AG10803 (cell line): ENCODE data around the gene GP9.

ENCODE experiments used
- DNase-seq: peaks from one replicate; pipeline ENCODE4 v3.0.0; 2010; ENCODE audit warnings: low read depth
- H3K4me3 ChIP-seq: 2 replicates; pipeline ENCODE4 v1.5.1; 2011; ENCODE audit warnings: mild to moderate bottlenecking, low read length, control low read depth
- TF ChIP-seq, protein P1 (sequence below): conservative IDR thresholded peaks from 2 replicates; pipeline ENCODE4 v1.5.1; 2011; ENCODE audit warnings: mild to moderate bottlenecking, low read length, control low read depth, inconsistent platforms

The GP9 gene

GRCh38 chr3:129050556-129051295 is 9.9 kb upstream of the GP9 start:
- TF ChIP-seq, protein P1, sequence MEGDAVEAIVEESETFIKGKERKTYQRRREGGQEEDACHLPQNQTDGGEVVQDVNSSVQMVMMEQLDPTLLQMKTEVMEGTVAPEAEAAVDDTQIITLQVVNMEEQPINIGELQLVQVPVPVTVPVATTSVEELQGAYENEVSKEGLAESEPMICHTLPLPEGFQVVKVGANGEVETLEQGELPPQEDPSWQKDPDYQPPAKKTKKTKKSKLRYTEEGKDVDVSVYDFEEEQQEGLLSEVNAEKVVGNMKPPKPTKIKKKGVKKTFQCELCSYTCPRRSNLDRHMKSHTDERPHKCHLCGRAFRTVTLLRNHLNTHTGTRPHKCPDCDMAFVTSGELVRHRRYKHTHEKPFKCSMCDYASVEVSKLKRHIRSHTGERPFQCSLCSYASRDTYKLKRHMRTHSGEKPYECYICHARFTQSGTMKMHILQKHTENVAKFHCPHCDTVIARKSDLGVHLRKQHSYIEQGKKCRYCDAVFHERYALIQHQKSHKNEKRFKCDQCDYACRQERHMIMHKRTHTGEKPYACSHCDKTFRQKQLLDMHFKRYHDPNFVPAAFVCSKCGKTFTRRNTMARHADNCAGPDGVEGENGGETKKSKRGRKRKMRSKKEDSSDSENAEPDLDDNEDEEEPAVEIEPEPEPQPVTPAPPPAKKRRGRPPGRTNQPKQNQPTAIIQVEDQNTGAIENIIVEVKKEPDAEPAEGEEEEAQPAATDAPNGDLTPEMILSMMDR = no peak

GRCh38 chr3:129051871-129052340 is 8.7 kb upstream of the GP9 start:
- DNase-seq = no peak
- H3K4me3 ChIP-seq = no peak overlapping the region
- TF ChIP-seq, protein P1 = no peak

More at GRCh38 chr3:129050556-129051295, 9.9 kb upstream of the GP9 start:
- H3K4me3 ChIP-seq = no peak overlapping the region
- no peak for DNase-seq

GRCh38 chr3:129052675-129053074 is 7.9 kb upstream of the GP9 start:
- no peak overlapping the region for H3K4me3 ChIP-seq
- no peak for DNase-seq
- TF ChIP-seq, protein P1 = no peak

DNA sequence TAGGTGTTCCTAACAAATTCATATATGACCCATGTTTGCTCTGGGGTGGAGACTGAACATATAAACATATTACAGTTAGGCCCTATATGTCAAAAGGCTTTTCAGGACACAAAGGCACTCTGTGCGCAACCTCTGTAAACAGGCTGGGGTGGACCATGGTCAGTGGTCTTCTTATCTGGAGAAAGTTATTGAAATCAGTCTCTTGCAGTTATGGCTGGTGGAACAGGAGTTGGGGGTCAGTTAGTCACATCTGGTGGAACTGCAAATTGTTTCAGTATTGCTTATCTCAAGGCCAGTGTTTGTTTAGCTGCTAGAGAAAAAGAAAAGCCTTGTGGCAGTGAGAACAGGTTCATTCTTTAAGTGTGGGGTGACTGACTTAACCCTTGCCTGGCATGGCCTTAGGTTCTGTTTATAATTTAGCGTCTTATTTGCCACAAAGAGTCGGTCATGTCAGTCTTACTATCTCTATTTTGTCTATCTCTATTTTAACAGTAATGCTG is 5.9 kb upstream of the GP9 start:
- no peak overlapping the region for H3K4me3 ChIP-seq
- TF ChIP-seq, protein P1 = no peak
- DNase-seq = no peak

DNA sequence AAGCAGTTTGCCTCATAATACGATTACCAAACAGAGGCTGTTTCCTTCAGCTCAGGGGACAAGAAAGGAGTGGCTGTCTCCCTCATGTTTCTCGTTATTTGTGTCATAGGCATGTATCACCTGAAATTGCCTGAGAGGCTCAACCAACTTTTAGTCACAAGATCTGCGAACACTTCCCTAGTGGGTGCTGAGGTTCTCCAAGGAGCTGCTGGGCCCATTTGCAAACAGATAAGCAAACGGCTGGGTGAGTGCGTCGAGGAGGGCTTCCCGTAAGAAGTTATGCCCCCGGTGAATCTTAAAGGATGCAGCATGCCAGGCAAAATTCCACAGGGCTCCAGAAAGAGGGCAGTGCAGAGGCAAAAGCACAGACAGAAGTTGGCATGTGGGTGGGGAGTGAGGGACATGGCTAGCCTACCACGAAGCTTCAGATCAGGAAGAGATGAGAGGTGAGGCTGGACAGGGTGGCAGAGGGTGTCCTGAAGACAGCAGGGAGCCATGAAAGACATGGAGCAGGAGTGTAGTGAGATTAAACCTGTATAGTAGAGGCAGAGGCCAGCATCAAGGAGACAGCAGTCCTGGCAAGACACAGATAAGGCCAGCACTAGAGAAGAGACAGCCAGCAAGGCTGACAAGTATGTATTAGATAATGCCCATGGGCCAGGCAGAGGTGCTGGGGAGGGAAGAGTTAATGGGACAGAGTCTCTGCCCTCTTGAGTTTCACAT is 4.0 kb upstream of the GP9 start:
- no peak for DNase-seq
- H3K4me3 ChIP-seq = no peak overlapping the region
- TF ChIP-seq, protein P1 = no peak

GRCh38 chr3:129057249-129057648 is 3.3 kb upstream of the GP9 start:
- H3K4me3 ChIP-seq = no peak overlapping the region
- TF ChIP-seq, protein P1 = no peak
- no peak for DNase-seq
